HG03354 (cell line): ENCODE data around the gene FANK1.

Experiments
- ATAC-seq: cut with Tn5 transposase; IDR thresholded peaks from one replicate; pipeline ENCODE4 v1.9.1; 2021; ENCODE audit warnings: mild to moderate bottlenecking; ENCODE audit not compliant: unreplicated experiment, poor library complexity, severe bottlenecking

FANK1 gene, protein sequence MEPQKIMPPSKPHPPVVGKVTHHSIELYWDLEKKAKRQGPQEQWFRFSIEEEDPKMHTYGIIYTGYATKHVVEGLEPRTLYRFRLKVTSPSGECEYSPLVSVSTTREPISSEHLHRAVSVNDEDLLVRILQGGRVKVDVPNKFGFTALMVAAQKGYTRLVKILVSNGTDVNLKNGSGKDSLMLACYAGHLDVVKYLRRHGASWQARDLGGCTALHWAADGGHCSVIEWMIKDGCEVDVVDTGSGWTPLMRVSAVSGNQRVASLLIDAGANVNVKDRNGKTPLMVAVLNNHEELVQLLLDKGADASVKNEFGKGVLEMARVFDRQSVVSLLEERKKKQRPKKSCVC

DNA sequence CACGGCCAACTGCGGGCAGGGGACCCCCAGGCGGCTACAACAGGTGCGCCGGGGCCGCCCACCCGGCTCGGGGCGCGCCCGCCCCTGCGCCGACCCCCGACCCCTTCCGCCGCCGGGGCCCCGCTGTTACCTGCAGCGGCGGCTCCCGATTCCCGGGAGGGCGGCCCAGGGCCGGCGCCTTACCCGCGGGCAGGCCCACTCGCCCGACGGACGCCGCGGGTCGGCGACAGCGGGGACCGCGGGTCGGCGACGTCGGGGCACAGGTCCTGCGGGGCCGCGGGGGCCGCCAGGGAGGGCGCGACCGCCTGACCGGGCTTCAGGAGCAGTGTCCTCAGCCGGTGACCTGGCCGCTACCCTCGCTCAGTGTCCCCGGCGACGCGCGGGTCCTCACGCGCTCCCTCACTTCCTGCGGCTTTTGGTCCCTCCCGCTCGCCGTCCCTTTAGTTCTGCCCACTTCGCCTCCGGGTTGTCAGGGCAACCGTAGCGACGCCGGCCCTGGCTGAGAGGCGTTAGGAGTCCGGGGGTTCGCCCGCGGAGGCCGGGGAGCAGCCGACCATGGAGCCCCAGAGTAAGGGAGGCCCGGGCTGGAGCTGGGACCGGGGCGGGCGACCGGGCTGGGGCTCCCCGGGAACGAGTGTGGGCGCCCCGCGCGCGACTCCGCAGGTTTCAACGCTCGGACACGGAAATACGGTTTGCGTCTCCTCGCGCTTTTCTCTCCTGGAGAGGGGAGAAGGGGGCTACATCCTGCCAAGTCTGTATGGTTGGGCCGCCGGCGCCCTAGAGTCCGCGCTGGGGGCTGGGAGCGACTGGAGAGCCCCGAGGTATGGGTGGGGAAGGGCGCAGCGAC is at the start of gene FANK1:
Gene FANK1 (plus strand): TSS at position 477 of the 847 bp plus-strand sequence. CDS start 79 bp downstream, at position 556.
- ATAC-seq: peak; percentile 89

DNA sequence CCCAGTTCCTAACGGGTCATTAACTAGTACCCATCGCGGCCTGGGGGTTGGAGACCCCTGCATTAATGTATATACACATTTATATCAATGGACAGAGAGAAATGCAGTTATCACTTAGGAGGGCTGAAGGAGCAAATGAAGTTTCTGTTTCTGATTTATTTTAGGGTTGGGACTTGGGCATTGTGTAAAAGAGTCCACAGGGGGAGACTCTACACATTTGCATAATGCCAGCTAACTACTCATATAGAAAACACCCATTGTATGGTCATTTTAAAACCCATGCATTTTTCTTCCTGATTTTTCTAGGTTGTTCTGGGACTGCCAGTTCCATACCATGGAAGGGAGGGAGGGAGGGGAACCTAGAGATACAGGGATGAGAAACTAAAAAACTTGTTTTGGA is 49.5 kb upstream of the FANK1 start:
- peak; percentile 62 for ATAC-seq

DNA sequence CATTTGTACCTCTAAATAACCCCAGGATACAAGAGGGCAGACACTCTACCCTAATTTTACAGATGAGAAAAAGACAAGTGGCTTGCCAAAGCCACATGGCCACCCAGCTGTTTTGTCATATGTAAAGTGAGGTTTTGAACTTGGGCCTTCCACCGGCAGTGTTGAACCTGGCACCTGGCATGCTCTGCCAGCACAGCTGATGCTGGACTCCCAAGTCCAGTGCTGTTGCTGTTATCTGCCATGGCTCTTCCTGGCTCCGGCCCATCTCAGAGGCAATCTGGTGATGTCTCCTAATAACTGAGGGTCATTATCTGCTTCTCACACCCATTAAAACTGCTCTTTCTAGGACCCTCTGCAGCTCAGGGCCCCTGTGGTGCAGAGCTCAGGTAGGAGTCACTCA is 48.0 kb upstream of the FANK1 start:
- no peak for ATAC-seq

DNA sequence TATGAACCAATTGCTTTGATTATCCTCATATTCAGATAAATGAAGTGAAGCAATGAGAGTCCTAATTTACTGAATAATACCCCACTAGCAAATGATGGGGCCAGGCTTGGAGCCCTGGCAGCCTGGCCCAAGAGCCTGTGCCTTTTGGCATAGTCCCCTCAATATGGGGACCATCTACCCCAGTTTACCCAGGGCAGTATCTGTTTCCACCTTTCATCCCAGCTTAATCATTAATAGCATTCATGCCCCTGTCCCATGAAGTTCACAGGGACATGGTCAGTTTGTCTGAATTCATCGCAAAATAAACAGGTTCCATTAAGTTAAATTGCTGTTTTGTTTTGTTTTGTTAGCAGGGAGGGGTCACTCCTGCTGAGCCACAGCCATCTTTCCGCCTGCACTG is 47.5 kb upstream of the FANK1 start:
- no peak for ATAC-seq

DNA sequence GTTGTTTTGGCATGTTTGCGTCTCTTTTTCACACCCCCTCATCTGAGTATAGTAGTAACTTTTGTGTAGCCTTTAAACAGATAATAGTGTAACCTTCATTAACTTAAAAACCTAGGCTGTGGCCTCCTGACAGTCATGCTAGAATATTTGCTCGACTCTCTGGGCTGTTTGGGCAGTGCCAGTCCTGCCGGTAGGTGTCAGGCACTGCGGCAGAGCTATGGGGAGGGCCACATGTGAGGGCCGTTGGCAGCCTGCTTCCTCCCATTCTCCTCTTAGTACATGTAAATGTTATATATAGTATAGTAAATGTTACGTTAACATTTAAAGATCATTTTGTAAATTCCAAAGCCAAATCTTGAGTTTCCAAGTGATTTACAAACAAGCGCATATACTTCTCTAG is 46.9 kb upstream of the FANK1 start:
- no peak for ATAC-seq

DNA sequence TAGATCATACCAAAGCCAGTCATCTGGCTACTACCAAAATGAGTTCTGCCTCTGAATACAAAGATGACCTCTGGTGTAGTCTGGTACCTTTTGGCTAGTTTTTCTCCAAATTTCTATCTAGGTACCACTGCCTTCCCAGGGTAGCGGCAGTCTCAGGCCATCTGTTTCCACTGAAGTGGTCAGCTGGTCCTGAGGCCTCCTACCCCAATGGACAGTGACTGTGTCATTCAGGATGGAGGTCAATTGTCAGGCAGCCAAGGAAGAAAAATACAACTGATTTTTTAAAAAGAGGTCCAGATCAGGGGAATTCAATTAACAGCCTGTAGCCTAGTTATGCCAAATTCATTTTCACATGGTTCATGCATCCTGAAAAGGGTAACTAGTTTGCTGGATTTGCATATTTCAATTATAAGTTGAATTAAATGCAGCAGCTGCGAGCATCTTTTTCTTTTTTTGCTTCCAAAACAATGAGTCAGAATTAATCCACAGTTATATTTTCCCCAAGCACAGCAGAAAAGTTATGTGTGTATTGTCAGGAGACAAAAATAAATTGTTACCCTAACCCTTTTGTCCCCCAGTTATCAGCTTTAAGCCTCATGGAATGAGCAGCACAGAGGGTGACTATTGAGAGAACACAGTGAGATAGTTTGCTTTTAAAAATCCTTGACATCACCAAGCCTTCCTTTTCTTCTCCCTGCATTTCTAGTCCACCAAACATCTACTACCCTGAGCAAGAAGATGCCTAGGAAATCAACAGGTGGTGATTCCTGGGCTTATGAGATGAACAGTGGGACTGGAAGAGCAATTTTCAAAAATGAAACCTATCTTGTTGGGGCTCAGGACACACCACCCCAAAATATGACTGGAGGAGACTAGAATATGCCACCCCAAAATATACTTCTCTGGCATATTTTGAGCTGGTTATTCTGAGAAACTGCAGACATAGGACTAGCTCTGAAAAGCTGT is 45.3 kb upstream of the FANK1 start:
- ATAC-seq: no peak

DNA sequence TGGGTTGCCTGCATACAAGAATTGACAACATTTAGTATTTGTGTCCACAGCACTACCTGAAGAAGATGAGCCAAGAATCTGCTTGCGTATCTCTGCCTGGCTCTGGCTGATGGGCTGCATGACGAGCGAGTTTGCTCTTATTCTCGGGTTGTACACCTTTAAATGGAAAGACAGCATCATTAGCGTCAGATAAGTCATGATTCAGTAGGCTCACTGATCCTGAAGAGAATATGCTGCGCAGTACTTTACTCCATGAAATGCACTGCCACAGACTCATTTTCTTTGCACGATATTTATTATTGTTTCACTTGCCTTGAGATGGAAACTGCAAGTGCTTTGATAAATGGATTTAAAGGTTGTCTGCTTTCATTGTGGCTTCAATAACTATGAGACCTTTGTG is 43.9 kb upstream of the FANK1 start:
- no peak for ATAC-seq

DNA sequence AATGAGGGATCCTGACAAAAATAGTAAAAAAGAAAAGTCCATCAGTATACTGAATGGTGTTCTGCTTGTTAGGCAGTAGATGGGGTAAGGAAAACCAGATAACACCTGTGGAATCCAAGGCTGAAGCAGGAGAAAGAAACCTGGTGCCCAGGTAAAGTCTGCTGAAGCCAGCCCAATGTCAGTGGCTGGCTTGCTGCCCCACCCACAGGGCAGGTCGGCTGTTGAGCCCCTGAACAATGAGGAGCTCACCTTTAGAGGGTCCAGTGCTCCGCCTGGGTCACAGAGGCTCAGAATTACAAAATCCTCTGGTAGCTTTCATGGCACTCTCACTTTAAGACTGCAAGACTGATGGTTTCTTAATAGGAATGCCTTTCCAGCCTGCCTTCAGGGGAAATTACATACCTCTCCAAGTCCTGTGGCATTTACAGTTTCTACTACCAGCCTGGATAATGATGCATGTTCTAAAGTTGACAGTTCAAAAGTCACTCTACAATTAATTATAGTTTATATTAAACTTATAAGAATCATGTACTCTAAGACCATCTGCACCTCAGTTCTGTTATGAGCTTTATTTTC is 39.1 kb upstream of the FANK1 start:
- ATAC-seq: no peak

DNA sequence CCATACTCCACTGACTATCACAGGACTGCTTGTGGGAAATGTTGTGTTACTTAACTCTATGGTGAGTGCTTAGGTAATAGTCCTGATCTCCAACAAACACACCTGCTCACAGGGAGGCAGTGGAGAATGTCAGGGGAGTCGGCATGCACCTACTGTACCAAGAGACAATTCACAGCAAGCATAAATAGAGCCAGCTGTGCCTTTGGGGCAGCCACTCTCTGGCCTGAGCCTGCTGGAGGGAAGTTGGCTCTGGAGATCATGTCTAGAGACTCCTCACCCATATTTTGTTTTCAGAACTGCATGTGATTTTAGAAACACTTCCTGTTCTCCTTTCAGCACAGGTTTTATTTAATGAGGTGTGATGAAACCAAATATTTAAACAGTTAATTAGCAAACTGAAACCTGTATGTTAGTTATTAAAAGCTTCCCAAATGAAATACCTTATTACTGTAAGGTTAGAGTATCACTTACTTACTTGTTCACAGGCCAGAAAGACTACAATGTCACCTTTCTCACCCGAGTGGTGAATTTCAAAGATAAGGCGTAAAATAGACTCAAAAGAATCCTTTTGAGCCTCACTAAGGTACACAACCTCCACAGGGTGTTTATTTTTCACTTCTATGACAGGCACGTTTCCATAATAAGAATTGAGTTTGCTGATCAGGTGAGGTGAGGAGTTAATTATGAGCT is 37.1 kb upstream of the FANK1 start:
- no peak for ATAC-seq

DNA sequence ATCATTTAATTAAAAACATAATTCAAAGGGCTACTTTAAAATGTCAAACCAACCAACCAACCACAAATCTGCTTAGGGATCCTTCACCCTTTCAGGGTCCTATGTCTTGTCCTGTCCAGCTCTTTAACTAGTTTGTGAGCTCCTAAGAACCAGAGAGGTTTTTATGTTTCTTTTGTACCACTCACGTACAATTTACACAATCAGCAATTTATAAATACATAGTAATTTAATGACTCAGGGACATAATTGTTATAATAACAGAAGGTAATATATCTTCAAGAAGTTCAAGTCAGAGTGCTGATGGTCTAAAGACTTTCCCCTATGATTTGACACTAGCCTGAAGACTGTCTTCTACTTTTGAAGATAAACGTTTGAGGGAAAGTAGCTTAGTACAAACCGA is 31.2 kb upstream of the FANK1 start:
- ATAC-seq: no peak

DNA sequence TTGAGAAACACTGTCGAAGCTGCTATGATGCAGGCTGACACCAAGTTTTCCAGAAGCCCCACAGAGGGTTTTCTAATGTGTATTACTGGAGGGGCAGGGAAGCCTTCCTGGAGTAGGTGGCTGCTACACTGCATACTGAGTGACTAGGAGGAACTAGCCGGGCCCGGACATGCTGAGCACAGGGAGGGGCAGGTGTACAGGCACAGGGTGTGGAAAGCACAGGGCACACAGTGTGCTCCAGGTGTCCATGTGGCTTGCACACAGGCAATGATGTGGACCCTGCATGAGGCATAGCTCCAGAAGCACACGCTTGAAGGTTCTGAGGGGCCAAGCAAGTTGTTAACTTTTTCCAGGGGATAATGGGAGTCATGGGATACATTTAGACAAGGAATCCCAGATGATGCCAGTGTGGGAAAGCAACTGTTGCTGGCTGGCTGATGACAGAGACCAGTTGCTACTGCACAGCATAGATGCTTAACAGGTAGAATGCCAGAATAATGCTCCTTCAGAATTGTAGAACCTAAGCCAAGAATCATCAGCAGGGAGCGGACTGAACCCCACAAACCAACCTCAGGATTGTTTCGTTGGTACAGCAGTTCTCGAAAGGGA is 29.8 kb upstream of the FANK1 start:
- ATAC-seq: no peak

DNA sequence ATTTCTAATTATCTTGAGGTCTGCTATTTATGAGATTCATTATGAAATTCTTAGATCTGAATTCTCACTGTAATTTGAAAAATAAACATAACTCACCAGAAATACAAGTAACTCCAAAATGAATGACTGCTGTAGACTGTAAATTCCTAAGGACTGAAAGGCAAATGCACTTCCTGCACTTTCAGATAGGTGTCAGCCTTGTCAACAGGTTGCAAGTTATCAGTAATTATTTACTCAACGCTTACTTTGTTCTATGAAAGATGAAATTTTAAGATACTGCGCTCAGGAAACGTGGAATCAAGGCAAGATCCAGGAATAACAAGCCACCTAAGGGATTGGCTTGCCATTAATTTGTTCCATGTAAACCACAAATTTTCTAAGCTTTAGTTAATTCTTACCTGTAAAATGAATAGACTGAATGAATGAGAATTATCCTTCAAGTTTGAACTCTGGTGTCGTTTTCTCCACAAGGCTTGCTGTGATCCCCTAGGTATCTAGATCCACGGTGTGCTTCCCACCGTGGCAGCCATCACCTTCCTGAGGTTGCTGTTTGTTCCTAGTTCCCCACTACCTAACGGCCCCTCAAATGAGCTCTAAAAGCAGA is 27.9 kb upstream of the FANK1 start:
- no peak for ATAC-seq

DNA sequence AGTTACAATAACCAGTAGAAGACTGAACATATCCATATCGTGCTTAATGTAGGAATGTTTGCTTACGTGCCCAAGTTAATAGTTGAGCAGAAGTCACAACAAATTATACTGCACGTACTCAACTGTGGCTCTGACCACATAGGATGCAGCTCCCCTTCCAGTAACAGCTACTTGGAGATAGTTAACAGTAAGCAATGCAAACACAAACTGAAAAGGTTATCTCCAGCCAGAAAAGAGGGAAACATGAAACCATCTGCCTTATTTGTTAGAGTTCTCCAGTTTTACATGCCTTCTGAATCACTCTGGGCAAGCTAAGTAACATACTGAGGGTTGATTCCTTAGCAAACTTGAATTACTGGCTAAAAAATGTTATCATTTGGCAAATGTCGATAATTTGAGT is 25.0 kb upstream of the FANK1 start:
- ATAC-seq: no peak

DNA sequence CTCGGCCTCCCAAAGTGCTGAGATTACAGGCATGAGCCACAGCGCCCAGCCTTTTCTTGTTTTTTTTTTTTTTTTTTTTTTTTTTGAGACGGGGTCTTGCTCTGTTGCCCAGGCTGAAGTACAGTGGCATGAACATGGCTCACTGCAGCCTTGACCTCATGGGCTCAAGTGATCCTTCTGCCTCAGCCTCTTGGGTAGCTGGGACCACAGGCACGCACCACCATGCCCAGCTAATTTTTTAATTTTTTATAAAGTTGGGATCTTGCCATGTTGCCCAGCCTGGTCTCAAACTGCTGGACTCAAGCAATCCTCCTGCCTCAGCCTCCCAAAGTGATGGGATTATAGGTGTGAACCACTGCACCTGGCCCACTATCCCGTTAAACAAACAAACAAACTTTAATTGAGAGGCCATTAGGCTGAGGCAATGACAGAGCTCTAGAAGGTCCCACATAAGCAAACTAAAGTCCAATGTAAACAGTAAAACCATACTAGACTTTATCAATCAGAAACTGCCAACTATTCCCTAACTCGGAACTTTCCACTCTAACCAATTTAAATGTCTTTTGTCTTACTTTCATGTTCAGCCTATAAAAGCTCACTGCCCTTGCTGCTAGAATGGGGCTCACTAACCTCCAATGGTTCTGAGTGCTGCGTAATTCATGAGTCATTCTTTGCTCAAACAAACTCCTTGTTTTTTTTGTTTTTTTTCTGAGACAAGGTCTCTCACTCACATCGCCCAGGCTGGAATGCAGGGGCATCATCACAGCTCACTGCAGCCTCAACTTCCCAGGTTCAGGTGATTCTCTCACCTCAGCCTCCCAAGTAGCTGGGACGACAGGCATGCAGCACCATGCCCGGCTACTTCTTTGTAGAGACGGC is 17.2 kb upstream of the FANK1 start:
- no peak for ATAC-seq

DNA sequence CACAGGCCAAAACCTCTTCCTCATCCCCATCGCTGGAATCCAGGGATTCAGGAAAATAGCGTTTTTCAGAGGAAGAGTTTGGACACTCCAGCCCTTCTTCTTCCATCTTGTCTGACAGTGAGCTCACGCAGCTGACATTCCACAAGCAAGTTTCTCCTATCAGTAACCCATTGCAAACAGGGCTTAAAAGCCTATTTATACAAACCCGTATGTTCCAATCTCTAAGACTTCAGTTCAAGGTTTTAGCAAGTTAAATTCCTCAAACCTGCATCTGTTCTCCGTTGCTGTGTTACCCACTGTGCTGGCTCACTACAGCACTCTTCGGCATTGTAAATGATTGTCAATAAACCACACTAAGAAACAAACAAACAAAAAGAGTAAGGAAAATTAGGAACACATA is 15.6 kb upstream of the FANK1 start:
- ATAC-seq: no peak

DNA sequence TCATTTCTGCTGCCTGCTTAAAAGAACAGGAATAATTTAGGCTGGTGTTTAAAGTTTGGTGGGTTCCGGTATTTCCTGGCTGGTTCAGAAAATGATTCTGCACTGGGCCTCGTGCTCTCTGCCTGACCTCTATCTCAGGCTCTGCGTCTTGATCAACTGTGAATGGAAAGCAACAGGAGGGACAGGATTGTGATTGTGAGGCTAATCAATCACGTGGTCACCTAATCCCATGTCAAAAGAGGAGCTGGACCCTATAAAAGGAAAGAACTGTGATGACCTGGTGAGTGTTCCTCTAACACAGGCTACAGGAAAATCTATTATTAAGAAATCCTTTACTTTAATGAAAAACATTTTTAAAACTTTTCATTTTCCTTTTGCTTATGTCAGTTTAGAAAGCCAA is 15.2 kb upstream of the FANK1 start, which contains the start of gene DHX32:
Gene DHX32 (minus strand): TSS at position 101 of the 400 bp plus-strand sequence. CDS start 468 bp downstream, outside the sequence.
- ATAC-seq: no peak

DNA sequence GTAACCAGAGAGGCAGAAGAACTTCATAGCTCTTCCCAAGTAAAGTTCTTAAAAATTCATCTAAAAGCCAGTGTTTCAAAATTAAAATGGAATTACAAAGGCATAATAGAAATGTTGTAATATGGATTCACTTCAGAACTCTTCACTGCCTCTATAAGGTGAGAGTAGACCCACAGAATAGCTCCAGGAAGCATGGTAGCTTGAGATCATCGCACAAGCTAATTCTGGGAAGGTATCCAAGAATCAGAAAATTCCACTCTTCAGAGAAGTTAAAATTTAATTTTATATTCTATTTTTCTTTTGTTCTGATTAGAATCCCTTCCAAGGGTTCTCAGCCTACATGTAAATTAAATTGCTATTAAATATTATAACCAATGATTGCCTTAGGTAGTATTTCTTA is 13.8 kb upstream of the FANK1 start:
- no peak for ATAC-seq
